Stimulated activated CD4-positive, alpha-beta T cell treated with anti-CD3 and anti-CD28 coated beads, TNF-alpha, amount 100 ng/mL, for 1 hour (primary cell): ENCODE results near the gene MRPS10.

ENCODE experiments used
- DNase-seq, 3 donors: peaks; one replicate each; pipeline ENCODE4 v3.0.0-alpha.2; 2020; ENCODE audit warnings: low read depth in 3 of 3, low spot score in 1 of 3

The MRPS10 gene

GRCh38 chr6:42217519-42218367 lies at the start of gene MRPS10:
MRPS10 (minus strand) TSS chr6:42217861; CDS start chr6:42217849, 12 bp downstream.
- DNase-seq: peak; percentile 70 to 79 (median 74)

GRCh38 chr6:42266538-42266937 lies 48.9 kb upstream of the MRPS10 start:
- no peak for DNase-seq

GRCh38 chr6:42264852-42265390 lies 47.3 kb upstream of the MRPS10 start:
- no peak for DNase-seq

GRCh38 chr6:42264162-42264851 lies 46.6 kb upstream of the MRPS10 start:
- no peak for DNase-seq

- no peak for DNase-seq
Measured at GRCh38 chr6:42263165-42263728, 45.6 kb upstream of the MRPS10 start.

- DNase-seq: peak in 2 of 3 donors; percentile 6 to 35
Measured at GRCh38 chr6:42260972-42261371, 43.3 kb upstream of the MRPS10 start.

GRCh38 chr6:42260396-42260888 lies 42.8 kb upstream of the MRPS10 start:
- DNase-seq: no peak

- no peak for DNase-seq
Measured at GRCh38 chr6:42259841-42260395, 42.3 kb upstream of the MRPS10 start.

- no peak for DNase-seq
Measured at GRCh38 chr6:42259286-42259685, 41.6 kb upstream of the MRPS10 start.

- DNase-seq: no peak
Measured at GRCh38 chr6:42257614-42258013, 40.0 kb upstream of the MRPS10 start.

- DNase-seq: no peak
Measured at GRCh38 chr6:42257063-42257462, 39.4 kb upstream of the MRPS10 start.

GRCh38 chr6:42255050-42255449 lies 37.4 kb upstream of the MRPS10 start:
- DNase-seq: no peak

- no peak for DNase-seq
Measured at GRCh38 chr6:42254505-42254904, 36.8 kb upstream of the MRPS10 start.

- DNase-seq: no peak
Measured at GRCh38 chr6:42251911-42252637, 34.4 kb upstream of the MRPS10 start.

- DNase-seq: no peak
Measured at GRCh38 chr6:42251500-42251899, 33.8 kb upstream of the MRPS10 start.

GRCh38 chr6:42250274-42250931 lies 32.7 kb upstream of the MRPS10 start:
- no peak for DNase-seq

GRCh38 chr6:42249279-42249678 lies 31.6 kb upstream of the MRPS10 start:
- no peak for DNase-seq

GRCh38 chr6:42243046-42243445 lies 25.4 kb upstream of the MRPS10 start:
- DNase-seq: no peak

- no peak for DNase-seq
Measured at GRCh38 chr6:42241915-42242314, 24.3 kb upstream of the MRPS10 start.

- no peak for DNase-seq
Measured at GRCh38 chr6:42239736-42240375, 22.2 kb upstream of the MRPS10 start.
